CD4-positive, alpha-beta T cell treated with Interleukin-6 at 100 ng/mL for 8 hours (primary cell): ENCODE results near the gene RNF14.
"Not testable (repeated sequence)": the region's sequence is repeated elsewhere in the genome, so short reads cannot be mapped to it uniquely, and the experiment has no call there.

Experiments used
- DNase-seq: peaks from one replicate; pipeline ENCODE4 v3.0.0-alpha.2; 2020; ENCODE audit warnings: mixed read lengths, low spot score

RNF14 gene

DNA sequence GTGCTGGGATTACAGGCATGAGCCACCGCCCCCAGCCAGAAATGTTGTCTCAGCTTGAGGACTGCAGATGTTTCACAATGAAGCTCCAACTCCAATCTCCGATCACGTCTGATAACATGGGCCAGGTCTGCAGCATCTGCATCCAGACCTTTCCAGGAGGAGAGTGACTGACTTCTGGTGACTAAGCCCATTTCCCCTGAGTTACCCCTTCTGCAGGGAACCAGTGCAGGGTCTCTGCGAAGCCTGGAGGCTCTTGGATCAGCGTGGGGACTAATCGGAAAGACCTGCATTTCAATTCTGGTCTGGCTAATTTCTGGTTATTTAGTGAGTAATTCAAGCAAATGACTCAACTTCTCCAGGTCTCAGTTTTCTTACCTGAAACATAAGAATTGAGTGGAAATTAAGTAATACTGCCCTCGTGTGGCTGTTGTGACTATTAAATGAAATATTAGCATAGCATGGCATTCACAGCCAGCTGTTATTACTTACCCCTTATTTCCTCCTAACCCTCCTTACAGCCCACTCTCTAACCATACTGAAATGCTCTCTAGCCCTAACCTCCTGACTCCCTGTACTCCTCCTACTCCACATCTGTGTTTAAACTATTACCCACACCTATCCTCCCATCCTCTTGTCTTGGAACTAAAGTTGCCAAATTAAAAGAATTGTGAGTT is 46.1 kb downstream of the RNF14 start:
- peak; percentile 77 for DNase-seq

DNA sequence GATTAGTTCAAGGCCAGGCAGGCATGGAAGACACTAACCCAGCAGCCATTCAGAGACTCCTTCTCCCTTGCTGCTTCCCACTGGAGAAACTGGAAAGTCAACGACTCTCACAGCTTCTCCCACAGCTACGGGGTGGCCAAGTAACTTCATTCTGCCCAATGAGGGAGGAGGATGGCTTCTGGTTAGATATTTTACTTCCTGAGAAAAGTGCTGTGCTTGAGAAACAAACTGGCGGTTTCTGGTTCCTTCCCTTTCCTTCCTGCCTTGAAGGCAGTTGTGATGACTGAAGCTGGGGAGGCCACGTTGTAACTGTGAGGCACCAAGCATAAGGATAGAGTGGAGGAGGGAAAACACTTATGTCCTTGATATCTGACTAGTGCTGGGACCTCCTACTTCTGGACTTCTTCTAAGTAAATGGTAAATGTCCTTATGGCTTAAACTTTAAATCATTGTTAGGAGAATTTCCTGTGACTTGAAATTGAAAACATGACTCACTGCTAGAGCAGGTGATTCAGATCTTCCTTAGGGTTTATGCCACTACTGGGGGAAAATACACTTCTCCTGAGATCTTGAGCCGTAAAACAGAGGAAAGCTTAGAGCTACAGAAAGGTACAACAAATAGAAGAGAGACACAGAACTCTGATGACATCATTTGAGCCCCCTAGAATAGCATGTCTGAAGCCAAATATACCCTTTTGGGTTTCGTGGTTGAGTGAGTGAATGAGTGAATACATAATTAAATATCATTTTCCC is 47.1 kb downstream of the RNF14 start:
- DNase-seq = peak; percentile 55

DNA sequence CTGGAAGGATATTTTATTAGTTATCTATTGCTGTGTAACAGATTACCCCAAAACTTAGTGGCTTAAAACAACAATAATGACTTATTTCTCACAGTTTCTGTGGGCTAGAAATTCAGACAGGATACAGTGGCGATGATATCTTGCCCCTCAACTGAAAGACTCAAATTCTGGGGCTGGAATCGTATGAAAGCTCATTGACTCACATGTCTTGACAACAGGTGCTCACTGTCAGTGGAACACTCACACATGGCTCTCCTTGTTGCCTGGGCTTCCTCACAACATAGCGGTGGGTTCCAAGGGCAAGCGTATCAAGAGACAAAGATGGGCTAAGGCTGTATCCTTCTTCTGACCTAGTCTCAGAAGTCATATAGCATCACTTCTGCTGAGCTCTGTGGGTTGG is 47.7 kb downstream of the RNF14 start:
- no peak for DNase-seq

DNA sequence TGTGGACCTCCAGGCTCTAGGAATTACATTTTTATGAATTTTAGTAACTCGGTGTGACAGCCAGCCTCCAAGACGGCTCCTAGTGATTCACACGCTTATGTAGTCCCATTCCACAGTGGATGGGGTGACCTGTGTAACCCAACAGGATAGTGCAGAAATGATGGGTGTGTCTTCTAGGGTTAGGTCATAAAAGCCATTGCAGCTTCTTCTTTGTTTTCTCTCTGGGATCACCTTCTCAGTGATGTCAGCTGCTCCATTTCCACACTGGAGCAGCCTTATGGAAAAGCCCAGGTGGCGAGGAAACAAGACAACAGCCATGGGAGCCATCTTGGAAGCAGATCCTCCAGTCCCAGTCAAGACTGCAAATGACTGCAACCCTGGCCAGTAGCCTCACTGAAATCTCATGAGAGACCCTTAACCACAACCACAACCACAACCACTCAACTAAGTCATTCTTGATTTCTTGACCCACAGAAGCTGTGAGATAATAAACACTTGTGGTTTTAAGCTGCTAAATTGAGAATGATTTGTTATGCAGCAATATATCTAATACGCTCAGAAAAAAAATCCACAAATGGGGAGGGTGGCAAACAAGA is 49.0 kb downstream of the RNF14 start:
- no peak for DNase-seq

DNA sequence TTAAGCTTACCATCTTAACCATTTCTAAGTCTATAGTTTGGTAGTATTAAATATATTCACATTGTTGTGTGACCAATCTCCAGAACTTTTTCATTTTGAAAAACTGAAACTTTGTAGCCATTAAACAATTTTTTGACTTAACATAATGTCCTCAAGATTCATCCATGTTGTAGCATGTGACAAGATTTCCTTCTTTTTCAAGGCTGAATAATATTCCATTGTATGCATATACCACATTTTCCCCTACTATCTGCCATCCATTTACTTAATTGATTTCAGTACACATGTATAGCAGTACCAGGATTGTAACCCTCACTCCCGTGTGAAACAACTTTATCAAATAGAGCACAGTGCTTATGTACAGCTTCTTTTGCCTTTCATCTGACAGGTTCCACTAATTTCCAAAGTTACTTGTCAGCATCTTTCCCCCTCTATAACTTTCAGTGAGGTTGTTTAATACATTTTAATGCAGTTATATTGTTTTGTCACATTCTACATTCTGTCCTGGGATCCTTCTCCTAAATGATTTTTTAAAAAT is 51.3 kb downstream of the RNF14 start:
- DNase-seq = no peak

DNA sequence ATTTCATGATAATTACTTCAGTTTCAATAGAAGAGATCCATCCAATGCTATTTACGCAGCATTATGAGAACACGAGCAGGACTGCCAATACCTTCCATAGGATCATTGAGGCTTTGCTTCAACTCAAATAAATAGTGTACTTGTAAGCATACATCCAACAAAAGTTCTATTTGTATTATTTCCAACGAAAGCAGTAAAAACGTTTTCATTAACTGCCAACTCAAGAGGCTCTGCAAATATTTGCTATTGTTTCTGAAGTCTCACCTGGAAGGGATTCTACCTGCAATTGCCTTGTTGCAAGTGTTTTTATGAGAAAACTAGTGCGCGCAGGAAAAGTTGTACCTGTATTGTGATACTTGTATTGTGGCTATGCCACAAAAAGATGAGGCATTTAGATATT is 54.9 kb downstream of the RNF14 start:
- DNase-seq = no peak

DNA sequence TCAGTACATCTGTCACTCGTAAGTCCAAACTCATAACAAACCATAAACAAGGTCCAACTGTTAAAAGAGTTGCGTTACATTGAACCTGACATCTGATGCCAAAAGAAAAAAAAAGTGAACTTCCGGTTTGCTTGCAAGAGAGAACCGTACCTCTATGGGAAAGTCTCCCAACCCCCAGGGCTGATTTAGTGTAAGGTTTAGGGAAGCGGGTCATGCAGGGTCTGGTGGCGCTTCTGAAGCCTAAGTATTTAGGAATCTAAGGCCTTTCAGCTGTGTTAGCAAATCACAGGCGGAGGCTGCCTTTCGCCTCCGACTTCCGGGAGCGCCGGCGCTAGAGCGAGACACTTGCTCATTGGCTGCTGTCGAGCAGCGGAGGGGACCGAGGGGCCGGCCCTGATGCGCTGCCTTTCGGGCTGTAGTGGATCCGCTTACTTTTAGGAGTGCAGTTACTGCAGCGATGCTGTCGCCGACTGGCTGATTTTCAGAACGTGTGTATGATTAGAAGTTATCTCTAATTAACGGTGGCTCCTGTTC is 55.9 kb downstream of the RNF14 start:
- DNase-seq = peak; percentile 85

DNA sequence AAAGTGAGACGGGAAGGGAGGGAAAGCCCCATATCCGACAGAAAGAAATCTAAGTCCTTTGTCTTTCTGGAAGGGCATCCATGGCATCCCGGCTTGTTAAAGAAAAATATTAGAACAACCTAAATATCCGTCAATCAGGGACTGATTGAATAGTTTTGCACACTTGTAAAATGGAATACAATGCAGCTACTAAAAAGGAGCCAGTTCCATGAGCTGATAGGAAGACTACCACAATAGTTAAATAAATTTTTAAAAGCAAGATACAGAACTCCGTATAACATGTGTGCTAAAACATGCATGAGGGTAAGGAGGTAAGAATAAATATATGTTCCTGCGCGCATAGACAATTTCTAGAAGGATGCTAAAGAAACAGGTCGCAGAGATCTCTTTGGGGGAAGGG is 56.7 kb downstream of the RNF14 start:
- no peak for DNase-seq

DNA sequence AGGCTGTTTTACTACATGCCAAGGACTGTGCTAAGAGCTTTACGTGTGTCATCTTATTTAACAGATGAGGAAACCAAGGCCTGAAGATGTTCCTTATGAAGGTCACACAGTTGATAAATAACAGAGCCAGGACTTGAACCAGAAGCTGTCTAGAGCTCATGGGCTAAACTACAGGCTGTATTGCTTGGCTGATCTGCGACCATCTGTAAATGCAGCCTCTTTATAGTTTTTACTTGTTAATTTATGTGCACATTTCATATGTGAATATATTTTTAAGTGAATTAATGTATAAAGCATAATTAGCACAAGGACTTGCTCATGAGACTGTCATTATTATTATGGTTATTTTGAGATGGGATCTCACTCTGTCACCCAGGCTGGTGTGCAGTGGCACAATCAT is 63.2 kb downstream of the RNF14 start:
- DNase-seq = no peak

DNA sequence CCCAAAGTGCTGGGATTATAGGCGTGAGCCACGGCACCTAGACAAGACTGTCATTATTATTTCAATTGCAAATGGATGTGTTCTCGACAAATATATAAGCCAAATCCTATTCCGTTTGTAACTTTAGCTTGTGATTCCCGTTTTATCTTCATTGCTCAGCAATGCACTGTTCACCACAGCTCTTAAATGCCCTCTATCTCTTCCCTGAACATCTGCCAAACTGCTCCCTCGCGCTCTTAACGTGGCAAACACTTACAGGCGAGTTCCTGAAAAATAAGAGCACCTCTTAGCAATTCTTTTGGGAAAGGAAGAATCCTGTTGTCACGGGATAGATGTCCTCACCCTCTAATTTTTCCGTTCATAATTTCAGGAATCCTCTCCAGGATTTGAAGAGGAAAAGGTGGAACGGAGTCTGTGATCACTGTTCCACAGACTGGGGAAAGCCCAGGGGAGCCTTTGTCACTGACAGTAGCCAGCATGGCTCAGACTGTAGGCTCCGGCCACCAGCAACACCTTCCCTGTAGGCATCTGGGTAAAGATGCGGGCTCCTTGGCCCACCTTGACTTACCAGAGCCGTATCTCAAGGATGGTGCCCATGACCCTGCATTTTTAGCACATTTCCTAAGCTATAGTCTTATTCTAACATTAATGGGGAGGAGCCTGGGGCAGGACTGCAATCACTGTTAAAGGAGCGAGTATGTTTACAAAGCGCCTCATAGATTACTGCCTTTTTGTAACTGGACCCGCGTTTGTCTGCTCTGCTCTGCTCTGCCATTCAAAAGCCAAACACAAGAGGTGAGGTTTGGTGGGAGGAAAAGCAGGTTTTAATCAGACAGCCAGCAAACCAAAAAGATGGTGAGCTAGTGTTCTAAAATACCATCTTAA is 64.1 kb downstream of the RNF14 start:
- no peak for DNase-seq

DNA sequence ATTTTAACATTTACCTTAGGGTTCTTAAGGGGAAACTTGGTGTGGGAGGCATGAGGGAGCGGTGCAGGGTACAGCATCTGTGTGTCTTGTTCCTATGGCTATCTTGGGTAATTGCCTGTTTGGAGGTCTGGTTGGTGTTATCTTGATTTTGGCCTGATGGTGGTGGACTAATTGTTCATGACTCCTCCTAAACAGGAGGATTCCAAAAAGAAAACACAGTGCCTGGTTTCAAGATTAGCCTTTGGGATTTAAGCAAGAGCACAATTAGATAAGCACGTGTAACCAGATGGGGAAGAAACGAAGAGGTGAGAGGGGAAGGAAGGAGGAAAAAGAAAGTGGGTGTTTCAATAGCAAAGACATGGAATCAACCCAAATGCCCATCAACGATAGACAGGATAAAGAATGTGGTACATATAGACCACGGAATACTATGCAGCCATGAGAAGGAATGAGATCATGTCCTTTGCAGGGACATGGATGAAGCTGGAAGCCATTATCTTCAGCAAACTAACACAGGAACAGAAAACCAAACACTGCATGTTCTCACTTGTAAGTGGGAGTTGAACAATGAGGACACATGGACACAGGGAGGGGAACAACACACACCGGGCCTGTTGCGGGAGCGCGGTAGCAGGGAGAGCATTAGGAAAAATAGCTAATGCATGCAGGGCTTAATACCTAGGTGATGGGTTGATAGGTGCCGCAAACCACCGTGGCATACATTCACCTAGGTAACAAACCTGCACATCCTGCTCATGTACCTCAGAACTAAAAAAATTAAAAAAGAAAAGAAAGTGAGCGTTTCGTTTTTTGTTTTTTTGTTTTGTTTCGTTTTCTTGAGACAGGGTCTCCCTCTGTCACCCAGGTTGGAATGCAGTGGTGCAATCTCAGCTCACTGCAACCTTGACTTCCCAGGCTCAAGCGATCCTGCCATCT is 65.0 kb downstream of the RNF14 start:
- DNase-seq = not testable (repeated sequence)

DNA sequence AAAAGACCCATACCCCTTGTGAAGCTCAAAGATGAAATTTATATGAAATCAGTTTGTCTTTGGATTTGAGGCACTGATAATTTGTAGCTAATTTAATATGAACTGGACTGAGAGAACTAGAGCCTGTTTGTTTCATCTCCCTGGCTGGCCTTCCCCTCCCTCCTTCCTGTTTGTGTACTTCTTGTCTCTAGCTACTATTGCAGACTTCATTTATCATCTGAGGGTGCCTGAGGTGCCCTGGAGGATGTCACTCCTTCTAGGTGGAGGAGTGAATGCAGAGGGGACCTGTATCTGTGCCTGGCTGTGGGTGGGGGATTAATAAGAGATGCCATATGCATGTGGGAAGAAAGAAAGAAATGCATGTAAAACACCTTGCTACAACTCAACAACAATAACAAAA is 66.1 kb downstream of the RNF14 start:
- no peak for DNase-seq

DNA sequence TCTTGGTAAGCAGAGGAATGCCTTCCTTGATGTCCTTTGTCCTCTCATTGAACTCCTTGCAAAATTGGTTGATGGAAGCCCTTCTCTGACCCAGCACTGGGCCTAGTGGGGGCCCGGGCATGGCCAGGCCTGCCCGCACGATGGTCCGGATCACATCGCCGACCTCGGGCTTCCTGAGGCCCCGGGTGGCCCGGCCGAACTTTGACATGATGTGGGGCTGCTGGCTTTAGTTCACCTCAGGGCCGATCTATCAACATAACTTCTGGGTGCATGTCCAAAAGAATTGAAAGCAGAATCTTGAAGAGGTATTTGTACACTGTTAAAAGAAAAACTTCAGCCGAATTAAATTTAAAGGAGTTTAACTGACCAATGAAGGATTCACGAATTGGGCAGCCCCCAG is 68.0 kb downstream of the RNF14 start:
- no peak for DNase-seq

DNA sequence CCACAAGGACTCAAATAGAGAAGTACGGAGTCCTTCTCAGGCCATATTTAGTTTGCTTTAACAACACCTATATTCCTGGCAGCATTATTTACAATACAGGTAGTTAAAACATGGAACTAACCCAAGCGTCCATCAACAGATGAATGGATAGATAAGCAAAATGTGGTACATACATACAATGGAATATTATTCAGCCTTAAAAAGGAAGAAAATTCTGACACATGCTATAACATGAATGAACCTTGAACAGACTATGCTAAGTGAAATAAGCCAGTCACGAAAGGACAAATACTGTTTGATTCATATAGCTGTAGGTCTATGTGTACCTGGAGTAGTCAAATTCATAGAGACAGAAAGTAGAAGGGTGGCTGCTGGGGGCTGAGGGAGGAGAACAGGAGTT is 68.7 kb downstream of the RNF14 start:
- DNase-seq = not testable (repeated sequence)

DNA sequence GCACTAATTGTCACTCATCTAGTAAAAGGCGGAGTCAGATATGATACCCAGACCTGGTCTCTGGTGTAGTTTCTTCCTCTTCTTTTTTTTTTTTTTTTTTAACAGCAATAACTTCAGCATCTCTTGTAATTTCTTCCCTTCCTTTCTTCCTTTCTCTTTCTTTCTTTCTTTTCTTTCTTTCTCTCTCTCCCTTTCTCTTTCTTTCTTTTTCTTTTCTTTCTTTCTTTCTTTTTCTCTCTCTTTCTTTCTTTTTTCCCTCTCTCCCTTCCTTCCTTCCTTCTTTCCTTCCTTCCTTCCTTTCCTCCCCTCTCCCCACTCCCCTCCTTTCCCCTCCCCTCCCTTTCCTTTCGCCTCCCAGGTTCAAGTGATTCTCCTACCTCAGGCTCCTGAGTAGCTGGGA is 69.8 kb downstream of the RNF14 start:
- DNase-seq = no peak
